ENCODE measurements around the gene CLDN16.

The CLDN16 gene

DNA sequence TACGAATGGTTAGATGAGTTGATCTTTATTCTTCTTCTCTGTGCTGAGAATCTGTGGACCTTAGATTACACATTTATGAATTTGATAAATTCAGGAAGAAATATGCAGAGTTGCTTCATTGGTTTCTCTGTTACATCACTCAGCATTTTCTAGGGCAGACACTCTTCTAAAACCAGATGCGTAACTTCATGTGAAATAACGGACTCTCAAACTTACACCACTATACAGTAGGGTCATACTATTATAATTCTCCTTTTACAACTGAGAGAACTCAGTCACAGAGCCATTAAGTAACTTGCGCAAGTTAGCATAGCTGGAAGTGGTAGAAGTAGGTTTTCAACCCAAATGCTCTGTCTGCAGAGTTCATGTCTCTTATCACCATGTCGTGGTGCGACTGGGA, 56.0 kb downstream of the CLDN16 start:
- DNase-seq: no peak

DNA sequence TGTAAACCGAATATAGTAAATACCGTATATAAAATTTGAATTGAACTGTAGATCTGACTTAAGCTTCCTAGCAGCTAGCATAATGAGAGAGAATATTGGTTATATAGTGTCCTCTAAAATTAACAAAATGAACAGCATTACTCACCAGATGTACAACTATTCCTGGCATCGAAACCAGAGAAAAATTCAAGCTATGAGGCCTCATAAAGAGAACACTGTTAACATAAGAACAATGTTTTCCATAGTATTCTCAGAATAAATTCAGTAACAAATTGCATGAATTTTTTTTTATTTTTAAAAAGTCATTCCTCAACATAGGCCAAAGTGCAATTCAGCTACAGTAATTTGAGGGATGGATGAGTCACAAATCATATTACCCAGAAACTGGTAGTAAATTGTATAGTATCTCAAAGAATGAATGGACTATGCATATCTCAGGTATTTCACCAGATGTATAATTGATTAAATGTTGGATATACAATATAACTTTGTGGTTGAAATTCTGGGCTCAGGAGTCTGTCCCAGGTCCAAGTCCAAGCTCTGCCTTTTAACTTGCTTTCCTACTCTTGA, 56.7 kb downstream of the CLDN16 start:
- DNase-seq: no peak

DNA sequence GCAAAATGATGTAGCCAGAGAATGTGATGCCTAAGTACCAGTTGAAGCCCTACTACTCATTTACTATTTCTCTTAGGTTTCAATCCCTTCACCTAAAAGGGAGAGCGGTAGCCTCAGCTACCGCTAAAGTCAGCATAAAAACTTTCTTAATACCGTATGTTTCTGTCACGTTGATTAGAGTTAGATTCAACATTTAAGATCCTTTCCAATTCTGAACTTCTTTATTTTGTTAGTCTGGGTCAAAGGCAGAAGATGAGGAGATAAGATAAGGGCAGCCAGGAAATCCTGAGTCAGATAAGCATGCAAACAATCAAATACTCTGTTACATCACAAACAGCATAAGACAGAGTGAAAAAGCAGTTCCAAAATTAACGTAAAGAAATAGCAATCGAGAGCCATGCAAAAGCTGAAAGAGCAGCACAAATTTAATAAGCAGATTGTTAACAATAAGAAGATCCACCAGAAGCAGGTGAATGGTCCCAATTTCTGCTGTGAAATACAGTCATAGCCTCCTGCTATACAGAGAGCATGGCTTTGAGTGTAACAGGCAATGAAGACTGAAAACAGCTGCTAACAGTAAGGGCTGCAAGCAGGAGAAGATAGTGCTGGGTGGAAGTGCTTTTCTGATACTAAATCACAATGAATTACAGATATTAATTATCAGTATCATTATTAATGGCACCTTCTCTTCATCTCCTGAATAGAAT, 58.8 kb downstream of the CLDN16 start:
- DNase-seq: no peak

DNA sequence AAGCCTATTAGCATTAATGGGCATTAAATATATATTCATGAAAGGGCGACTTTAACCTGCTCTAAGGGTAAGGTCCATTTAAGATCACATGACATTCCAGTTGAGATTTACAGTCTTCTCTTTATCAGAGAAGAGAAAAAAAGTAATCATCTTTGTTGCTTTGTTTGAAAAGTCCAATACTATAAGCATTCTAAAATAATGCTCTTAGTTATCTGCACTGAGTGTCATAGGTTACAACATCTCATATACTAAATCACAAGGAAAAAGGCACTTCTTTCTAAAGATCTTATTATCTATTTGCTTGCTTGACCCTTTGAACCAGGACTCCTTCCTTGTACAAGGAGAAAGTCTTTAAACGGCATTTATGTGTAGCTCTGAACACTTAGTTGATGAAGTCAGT, 60.3 kb downstream of the CLDN16 start:
- no peak for DNase-seq

DNA sequence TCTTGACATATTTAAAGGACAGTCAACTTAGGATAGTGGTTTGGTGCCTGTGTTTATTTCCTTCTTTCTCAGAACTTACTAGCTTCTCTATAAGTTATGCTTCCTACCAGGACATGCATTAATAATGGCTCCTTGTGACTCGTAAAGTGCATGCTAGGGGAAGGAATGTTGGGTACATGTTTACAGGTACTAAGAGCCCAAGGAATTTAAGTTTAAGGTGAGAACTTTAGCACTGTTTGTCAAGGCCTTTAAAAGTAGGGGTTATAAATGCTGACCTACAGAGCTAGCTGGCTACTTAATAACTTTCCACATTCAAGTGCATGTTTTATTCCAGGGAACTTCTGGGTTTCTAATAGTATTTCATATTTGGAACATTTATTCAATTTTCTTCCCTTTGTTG, 61.8 kb downstream of the CLDN16 start, which contains the start of gene TMEM207:
TMEM207 (minus strand) TSS at position 101 of the 400 bp plus-strand sequence; CDS start at position 9, 92 bp downstream.
- no peak for DNase-seq

DNA sequence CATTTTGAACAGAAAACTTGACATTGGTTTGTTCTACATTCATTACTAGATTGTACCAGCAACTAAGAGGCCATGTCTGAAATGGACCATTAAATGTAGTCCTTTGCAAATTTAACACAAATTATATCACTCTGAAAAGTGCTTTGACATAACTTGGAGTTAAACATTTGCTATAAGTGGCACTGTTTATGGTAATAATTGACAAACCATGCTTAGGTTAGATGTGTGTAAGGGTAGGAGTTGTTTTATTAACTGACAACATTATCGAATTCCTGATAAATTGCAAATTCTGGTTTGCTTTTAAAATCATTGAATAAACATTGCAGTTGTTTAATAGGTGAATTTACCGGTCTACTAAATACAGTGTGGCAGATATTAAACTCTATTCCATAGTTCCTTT, 67.9 kb downstream of the CLDN16 start:
- DNase-seq: no peak

DNA sequence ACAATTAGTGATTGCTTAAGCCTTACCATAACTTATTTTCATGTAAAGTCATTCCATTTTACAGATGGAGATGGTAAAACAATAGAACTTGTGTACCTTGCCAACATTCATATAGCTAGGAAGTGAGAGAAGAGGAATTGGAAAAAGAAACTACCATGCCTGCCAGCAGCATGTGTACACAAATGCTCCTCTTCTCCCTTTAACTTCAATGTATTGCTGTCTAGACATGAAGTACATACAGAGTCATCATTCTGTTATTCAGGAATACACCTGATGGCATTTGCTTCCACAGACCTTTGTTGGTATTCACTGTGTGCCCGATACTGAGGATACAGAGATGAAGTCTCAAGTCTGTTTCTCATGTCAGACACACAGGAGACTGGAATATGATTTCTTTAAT, 68.8 kb downstream of the CLDN16 start:
- DNase-seq: no peak

DNA sequence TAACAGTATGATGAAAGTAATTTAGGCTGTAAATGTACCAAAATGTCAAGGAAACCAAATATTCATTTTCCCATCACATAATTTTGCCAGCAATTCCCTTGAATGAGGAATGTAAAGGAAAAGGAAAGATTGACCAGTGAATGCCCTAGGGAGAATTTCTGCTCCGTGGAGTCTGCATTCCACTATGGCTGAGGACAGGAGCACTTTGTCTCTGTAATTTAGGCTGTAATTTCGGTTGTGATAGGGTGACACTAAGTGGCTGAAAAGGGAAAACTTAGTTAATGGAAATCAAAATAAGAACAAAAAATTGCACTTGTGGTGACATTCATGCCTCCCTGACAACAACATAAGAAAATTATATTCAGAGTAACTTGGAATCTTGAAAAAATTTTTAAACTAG, 70.1 kb downstream of the CLDN16 start:
- DNase-seq: no peak

Data from activated T-cell treated with anti-CD3 and anti-CD28 coated beads for 4 hours (primary cell).